ENCODE measurements around the gene DCC.

DCC gene

GRCh38 chr18:52541056-52541455, 201.1 kb downstream of the DCC start:
- Histone ChIP-seq H3K4me2 (ENCODE audit: low read depth, low read length, poor library complexity, severe bottlenecking) (no peak overlapping the region), H3K36me3 (ENCODE audit: insufficient read depth, low read length) (no peaks in the 10 kb centered on the region), H3K9ac (ENCODE audit: low read depth, low read length, poor library complexity, severe bottlenecking) (no peak overlapping the region), H3F3A (ENCODE audit: low read depth) (no peaks in the 10 kb centered on the region), H3K79me2 (ENCODE audit: insufficient read depth, low read length) (no peaks in the 10 kb centered on the region), H3K4me1 (ENCODE audit: insufficient read depth, low read length, poor library complexity, severe bottlenecking) (no peaks in the 10 kb centered on the region), H4K20me1 (ENCODE audit: insufficient read depth, low read length, poor library complexity, severe bottlenecking) (no peaks in the 10 kb centered on the region), H3K9me3 (ENCODE audit: insufficient read depth, low read depth, low read length) (no peaks in the 10 kb centered on the region; the same call in 1 of the 2 replicates), H3K4me3 (ENCODE audit: low read length, poor library complexity, severe bottlenecking) (no peak overlapping the region), H3K9me2 (replicated peaks; ENCODE audit: low read depth, low read length) (no peaks in the 10 kb centered on the region), H2AFZ (ENCODE audit: low read length) (no peak overlapping the region), H3K27me3 (ENCODE audit: insufficient read depth, low read length, poor library complexity, severe bottlenecking) (no peaks in the 10 kb centered on the region)
- TF ChIP-seq EZH2phosphoT487 (IDR thresholded peaks at IDR 0.05; ENCODE audit: borderline replicate concordance): no peak
- no peak for TF ChIP-seq CTCF (conservative IDR thresholded peaks at IDR 0.05; ENCODE audit: low read length)

GRCh38 chr18:52544086-52544485, 204.1 kb downstream of the DCC start:
- Histone ChIP-seq H4K20me1 (ENCODE audit: insufficient read depth, low read length, poor library complexity, severe bottlenecking) (no peaks in the 10 kb centered on the region), H3K9me2 (replicated peaks; ENCODE audit: low read depth, low read length) (no peaks in the 10 kb centered on the region), H3K9ac (ENCODE audit: low read depth, low read length, poor library complexity, severe bottlenecking) (no peak overlapping the region), H2AFZ (ENCODE audit: low read length) (no peak overlapping the region), H3K79me2 (ENCODE audit: insufficient read depth, low read length) (no peaks in the 10 kb centered on the region), H3K4me2 (ENCODE audit: low read depth, low read length, poor library complexity, severe bottlenecking) (no peak overlapping the region), H3K27me3 (ENCODE audit: insufficient read depth, low read length, poor library complexity, severe bottlenecking) (no peaks in the 10 kb centered on the region), H3K9me3 (ENCODE audit: insufficient read depth, low read depth, low read length) (no peaks in the 10 kb centered on the region; the same call in 1 of the 2 replicates), H3F3A (ENCODE audit: low read depth) (no peaks in the 10 kb centered on the region), H3K4me3 (ENCODE audit: low read length, poor library complexity, severe bottlenecking) (no peak overlapping the region), H3K36me3 (ENCODE audit: insufficient read depth, low read length) (no peaks in the 10 kb centered on the region), H3K4me1 (ENCODE audit: insufficient read depth, low read length, poor library complexity, severe bottlenecking) (no peaks in the 10 kb centered on the region)
- no peak for TF ChIP-seq CTCF (conservative IDR thresholded peaks at IDR 0.05; ENCODE audit: low read length)
- TF ChIP-seq EZH2phosphoT487 (IDR thresholded peaks at IDR 0.05; ENCODE audit: borderline replicate concordance): no peak

DNA sequence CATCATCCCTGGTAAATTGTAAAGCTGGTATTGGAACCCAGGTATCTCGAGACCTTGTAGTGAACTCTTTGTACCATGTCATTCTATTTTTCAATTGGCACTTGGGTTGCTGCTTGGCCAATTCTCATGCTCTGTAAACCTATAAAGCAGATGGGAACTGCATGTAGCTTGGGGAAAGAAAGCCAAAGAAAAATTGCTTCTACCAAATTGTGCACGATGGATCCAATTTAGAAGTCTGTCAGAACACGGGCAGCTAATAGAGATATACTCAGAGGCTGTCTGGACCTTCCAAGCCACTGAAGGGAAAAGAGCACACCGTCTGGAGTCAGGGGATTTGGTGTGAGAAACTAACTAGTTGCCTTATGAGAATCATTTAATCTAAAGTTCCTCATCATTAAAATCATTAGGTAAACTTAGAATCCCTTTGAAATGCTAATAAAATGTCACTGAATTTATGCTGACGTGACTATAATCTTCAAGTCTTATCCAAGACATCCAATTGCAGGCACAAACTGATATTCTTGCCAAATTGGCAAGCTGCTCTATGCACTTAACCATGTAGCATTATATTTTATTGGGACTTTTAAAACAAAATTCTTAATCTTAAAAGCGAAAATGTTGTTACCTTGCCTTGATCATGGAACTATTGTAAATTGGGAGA, 206.8 kb downstream of the DCC start:
- Histone ChIP-seq H3K4me1 (ENCODE audit: insufficient read depth, low read length, poor library complexity, severe bottlenecking) (no peaks in the 10 kb centered on the region), H3K79me2 (ENCODE audit: insufficient read depth, low read length) (no peaks in the 10 kb centered on the region), H3K4me3 (ENCODE audit: low read length, poor library complexity, severe bottlenecking) (no peak overlapping the region), H2AFZ (ENCODE audit: low read length) (no peak overlapping the region), H4K20me1 (ENCODE audit: insufficient read depth, low read length, poor library complexity, severe bottlenecking) (no peaks in the 10 kb centered on the region), H3K36me3 (ENCODE audit: insufficient read depth, low read length) (no peaks in the 10 kb centered on the region), H3K9me3 (ENCODE audit: insufficient read depth, low read depth, low read length) (no peaks in the 10 kb centered on the region), H3F3A (ENCODE audit: low read depth) (no peaks in the 10 kb centered on the region), H3K27me3 (ENCODE audit: insufficient read depth, low read length, poor library complexity, severe bottlenecking) (no peaks in the 10 kb centered on the region), H3K4me2 (ENCODE audit: low read depth, low read length, poor library complexity, severe bottlenecking) (no peak overlapping the region), H3K9me2 (replicated peaks; ENCODE audit: low read depth, low read length) (no peaks in the 10 kb centered on the region), H3K9ac (ENCODE audit: low read depth, low read length, poor library complexity, severe bottlenecking) (no peak overlapping the region)
- TF ChIP-seq CTCF (conservative IDR thresholded peaks at IDR 0.05; ENCODE audit: low read length): no peak
- no peak for TF ChIP-seq EZH2phosphoT487 (IDR thresholded peaks at IDR 0.05; ENCODE audit: borderline replicate concordance)

Data from Loucy (cell line).